Cardiac fibroblast (primary cell): ENCODE data around the gene DAAM1.
A peak's percentile ranks its signal among the peaks of the same experiment; 100 is the strongest.

Experiments
- DNase-seq, 2 donors: peaks; one replicate each; pipeline versions ENCODE4 v3.0.0 to v3.0.0-alpha.2; 2010; ENCODE audit warnings: low read depth in 2 of 2
- H3K4me3 ChIP-seq, 2 donors: replicated peaks in 1 of 2; 1 replicate in 1 of 2; 2 replicates in 1 of 2; pipeline ENCODE4 v1.5.1; 2011; ENCODE audit warnings: low read depth in 2 of 2, low read length in 2 of 2, mild to moderate bottlenecking in 2 of 2, moderate library complexity in 1 of 2
- CTCF ChIP-seq: IDR thresholded peaks from one replicate; pipeline ENCODE4 v1.5.1; 2011; ENCODE audit warnings: low read depth, mild to moderate bottlenecking, low read length, inconsistent platforms

The DAAM1 gene

DNA sequence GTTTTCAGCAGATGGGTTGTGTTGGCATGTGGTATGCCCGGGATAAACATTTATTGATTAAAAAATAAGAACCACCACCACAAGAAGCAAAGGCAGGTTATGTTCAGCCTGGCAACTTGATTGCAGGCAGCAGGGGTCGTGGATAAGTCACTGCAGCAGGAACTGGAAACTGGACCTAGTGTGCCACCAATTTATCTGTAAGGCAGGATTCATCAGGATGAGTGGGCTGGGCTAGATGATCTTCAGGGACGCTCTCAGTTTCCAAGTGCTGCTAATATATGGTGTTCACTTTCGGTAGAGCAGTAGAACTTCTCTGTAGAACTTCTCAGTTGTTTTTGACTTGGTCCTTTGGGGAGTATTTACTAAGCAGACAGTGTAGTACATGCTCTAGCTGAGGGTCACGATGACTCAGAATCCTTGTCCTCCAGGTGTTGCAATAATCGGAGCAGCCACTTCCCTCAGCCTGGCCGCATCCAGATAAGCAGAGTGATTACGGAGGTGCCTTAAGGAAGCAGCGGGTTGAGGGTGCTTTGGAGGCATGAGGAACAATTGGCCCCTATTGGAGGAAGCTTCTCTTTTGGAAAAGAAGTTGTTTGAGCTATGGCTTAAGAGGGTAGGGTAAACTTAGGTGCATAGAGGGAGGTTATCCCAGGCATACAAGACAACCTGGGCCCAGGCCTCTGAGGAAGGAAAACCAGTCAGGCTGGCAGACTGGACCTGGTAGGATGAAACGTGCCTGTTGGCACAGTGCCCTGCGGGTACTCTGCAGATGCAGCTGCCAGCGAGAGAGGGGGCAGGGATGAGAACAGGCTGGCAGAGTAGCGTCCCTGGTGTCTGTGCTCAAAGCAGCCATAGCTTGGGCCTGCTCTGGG is 172.7 kb downstream of the DAAM1 start:
- DNase-seq = peak; percentile 86 to 93
- no peak overlapping the region for H3K4me3 ChIP-seq
- no peak for TF ChIP-seq CTCF

DNA sequence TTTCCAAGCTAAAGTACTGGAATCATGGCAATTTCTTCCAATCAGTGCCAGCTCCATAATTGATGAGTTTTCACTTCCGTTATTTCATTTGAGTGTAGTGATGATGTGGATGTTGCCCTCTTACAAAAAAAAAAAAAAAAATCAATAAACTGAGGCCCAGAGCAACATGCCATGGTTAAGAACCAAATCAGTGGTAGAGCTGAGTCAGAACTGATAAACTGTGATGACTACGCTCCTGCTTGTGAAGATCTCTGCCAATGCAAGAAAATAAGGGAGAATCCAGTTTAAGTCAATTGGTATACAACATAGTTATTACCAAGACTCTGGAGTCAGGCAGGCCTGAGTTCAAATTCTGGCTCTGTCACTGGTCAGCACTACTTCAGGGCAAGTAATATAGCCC is 174.0 kb downstream of the DAAM1 start:
- no peak overlapping the region for H3K4me3 ChIP-seq
- no peak for TF ChIP-seq CTCF
- DNase-seq = peak; percentile 53

- TF ChIP-seq CTCF = no peak
- H3K4me3 ChIP-seq = peak overlapping the region; percentile 0 to 42
- DNase-seq = peak; percentile 47 to 64
These were observed 175.2 kb downstream of the DAAM1 start for GRCh38 chr14:59363531-59364226.

DNA sequence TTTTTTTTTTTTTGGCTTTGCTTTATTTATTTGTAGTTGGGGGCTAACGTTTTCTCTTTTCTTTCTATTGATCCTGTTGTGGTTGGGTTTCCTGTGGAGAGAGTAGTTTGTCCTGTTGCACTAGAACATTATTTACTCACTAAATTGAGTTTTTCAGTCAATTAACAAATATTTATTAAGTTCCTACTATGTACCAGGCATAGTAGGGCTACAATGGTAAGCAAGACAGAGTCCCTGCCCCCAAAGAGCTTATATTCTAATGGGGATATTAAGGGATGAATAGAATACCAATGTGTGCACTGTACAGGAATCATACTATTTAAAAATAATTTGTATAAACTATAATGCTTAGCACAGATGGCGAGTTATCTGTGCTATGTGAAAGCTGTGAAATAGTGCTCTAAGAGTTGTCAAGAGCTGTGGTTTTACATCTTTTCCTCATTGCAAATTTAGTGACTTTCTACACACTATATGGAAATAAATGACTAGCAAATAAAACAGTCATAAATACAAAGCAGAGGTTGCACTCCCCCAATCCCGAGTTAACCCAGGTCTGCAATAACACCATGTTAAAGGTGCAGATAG is 181.8 kb downstream of the DAAM1 start:
- H3K4me3 ChIP-seq = no peak overlapping the region
- TF ChIP-seq CTCF = no peak
- no peak for DNase-seq

- peak in 1 of 2 donors; percentile 62 for DNase-seq
- no peak for TF ChIP-seq CTCF
- no peak overlapping the region for H3K4me3 ChIP-seq
These were observed 183.3 kb downstream of the DAAM1 start for GRCh38 chr14:59371771-59372170.

DNA sequence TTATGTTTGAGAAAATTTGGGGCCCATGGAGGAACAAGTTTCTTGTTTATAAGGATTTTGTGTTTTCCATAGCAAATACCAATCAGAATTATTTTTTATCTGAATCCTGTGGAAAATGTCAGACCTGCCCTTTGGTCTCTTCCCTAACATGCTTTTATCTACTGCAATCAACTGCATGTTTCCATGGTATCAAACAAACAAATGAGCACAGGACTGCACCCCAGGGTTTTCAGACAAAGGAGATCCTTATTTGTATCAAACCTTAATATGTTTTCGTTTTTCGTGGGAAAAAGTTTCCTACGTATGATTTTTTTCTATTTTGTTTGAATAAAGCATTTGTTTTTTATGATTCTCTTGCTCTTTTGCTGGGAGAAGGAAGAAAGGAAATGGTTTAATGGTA is 185.6 kb downstream of the DAAM1 start:
- H3K4me3 ChIP-seq = no peak overlapping the region
- no peak for TF ChIP-seq CTCF
- DNase-seq = no peak
